Measurements from ENCODE around the gene RAB17. TPM values are rescaled to one million over a fixed set of nuclear protein-coding genes. Genes with fewer than 3 reads are reported as not detected.

RAB17 gene
- polyA plus RNA-seq, 3 donors, result 10.1 to 22.3 (median 17.5) TPM

DNA sequence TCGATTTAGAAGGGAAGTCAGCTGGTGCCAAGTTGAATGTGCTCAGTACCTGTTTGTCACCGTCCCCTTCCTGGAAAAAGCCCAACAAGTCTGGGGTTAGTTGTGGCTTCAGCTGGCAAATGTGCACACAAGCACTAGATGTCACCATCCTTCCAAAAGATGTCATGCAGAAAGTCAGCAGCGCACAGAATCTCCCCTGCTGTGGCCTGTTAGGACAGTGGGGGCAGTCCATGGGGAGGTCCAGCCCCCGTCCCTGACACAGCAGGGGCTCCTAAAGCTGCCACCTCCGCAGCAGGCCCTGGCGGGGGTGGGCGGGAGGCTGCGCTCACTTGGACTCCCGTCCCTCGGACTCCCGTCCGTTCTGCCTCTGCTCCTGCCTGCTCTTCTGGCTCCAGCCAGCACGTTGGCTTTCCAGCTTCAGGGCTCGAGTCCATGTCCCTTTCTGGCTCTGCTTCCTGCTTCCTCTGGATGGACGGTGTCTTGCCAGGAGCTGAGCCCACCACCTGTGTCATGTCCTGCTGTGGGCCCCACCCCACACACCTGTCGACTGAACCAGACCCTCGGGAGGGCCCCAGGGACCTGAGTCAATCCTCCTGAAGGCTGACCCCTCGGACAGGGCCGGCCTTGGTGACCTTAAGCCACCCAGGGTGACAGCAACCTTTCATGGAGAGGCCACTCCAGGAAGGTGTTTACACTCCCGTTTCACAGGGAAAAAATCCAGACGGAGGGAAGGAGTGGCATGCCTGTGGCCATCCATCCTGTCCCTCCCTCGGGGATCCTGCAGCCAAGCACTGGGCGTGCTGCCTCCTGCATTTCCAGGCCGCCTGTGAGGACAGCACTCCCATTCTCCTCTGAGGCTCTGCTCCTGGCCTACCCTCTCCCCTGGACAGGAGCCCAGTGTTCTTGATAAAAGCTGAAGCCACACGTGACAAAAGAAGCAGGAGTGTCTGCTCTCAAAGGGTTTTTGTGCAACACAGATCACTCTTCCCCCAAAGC, 8.5 kb downstream of the RAB17 start:
- peak; percentile 72 for DNase-seq

DNA sequence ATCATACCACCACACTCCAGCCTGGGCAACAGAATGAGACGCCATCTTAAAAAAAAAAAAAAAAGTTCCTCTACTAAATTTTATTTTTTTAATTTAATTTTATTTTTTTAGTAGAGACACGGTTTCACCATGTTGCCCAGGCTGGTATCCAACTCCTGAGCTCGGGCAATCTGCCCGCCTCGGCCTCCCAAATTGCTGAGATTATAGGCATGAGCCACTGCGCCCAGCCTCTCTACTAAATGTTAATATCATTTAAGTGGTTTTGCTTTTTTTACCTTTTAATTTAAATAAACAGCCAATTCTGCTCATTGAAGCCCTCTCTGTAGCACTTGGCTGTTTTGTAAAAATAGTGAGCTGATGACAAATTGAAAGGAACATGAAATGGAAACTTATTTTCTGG, 9.2 kb downstream of the RAB17 start:
- DNase-seq, result no peak

DNA sequence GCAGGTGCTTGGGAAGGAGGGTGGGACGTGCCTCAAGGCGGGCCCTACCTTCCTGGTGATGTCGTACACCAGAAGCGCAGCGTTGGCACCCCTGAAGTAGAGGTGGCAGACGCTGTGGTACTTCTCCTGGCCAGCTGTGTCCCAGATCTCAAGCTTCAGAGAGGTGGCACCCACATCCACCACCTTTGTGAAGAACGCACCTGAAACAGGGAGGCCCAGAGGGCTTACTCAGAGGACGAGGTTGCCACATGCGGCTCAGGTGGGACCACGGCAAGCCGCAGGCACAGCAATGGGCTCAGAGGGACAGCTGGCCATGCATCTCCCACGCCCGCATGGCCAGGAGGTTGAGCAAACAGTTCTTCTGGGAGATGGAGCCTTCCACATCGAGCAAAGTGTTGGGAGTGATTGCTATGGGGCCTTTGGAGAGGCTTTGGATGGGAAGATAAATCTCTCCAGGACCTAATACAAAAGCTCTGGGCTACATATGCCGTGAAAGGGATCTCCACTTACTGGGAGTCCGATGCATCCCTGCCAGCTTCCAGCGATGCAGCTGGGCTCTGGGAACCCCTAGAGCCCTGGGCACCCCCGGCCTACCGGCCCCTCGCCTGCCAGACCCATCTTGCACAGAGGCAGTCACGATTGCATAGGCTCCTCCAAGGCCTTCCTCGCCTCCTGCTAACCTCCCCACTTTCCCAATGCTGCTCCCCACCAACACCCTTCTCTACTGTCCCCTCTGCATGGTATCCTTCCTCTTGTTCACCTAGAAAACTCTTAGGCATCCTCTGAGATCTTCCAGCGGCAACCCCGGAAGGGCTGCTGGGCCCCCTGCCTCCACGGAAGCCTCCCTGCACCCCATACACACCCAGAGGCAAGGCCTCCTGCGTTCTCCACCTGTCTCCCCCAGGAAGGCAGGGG, 12.3 kb downstream of the RAB17 start:
- DNase-seq, result no peak

DNA sequence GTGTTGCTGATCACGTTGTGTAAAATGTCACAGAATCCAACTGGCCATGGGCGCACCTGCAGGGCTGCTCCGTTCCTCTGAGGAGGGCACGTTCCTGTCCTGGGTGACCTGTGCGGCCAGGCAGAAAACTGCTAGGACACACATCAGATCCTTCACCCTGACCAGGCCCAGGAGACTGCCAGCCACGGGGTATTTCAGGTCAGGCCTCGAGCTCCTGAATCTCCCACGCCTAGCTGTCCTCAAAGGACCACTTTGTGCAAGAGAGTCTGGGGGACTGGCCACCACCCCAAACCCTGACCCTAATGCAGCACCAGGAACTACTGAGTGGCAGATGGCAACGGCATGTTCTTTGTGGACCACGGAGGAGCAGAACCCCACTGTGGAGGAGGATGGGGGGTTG, 13.1 kb downstream of the RAB17 start:
- no peak for DNase-seq

DNA sequence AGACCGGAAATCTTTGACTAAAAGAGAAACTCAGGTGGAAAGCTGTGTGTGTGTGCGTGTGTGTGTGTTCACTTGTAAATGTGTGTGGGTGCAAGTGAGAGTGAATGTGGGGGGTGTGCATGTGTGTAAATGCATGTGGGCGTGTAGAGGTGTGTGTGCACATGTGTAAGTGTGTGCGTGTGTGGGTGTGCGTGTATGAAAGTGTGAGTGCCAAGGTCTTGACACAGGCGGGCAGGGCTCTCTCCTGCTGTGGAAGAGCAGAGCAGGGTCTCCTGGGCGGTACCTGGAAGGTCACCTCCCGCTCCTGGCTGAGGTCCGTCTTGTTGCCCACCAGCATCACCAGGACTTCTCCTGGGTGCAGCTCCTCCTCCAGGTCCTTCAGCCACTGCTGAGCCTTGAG, 13.6 kb downstream of the RAB17 start:
- no peak for DNase-seq

DNA sequence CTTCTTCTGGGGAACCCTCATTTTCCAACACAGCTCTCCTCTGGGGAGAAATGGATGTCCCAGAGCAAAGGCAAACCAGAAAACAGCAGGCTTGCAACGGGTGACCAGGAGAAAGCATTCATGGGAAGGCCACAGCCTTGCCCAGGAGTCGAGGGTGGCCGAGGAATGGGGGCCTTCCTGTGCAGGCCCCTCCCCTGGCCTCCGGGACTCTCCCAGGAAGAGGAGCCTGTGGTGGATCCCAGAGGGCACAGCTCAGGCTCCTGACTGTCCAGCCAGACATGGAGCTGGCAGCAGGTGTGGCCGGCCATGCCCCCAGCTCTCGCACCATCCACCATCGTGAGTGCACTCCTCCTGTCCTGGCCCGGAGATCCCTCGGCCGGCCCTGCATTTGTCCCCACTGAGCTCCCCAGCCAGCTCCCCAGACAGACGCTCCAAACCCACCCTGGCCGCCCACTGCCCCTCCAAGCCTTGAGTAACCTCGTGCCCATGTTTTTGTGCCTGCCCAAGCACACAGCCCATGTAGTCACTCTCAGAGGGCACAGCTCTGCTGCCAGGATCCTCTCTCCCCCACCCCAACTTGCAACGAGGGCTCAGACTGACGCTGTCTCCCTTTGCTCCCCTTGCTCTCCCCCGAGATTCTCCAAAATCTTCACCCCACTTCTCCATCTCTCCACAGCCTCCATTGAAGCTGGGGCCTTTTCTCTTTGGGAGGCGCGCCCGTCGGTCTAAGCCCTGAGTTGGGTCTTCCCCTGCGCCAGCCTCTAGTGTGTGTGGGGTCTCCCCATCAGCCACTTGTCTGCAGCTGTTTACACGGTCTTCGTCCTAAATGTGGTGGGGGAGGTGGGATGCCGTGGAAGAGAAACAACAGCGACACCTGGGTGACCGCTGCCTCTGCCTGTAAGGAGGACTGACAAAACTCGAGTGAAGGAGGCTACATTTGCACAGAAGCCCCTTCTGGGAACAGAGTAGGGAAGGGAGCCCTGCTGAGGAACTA, 14.4 kb downstream of the RAB17 start:
- DNase-seq, result no peak

DNA sequence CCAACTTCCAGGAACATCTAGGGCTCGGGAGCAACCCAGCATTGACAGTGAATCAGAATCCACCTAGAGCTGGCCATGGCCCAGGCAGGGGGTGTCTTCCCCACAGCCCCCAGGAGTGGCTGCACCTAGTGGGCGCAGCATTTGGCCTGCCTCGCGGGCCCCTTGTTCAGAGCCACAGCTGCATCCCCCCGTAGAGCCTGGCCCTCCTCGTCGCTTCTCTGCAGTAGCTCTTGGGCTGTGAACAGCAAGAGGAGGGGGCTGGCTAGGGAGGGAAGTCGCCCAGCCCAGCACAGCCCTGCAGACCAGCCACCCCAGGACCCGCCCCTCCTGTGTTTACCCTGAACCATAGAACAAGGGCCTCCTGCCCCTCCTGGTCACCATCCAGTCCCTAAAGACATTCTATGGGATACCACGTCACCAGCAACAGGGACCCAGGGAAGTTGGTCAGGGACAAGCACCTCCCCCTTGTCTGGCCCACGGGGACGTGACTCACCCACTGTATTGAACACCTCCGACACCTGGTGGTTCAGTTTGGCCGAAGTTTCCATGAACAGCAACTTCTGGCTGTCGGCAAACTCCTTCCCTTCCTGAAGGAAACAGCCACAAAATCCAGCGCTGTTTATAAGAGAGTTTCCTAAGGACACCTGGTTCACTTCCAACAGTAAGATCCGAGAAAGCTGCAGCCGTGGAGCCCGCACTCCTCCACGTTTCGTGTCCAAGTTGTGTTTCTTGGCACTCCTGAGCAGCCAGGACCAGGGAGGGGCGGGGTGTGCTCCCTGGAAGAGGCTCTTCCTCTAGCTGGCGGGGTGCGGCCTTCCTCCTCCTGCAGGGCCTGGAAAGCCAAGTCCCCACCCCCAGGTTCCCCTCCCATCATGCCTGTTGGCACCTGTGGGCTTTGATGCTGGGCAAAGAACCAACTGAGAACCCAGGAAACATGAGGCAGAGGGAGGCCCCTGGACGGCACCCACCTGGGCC, 15.4 kb downstream of the RAB17 start:
- DNase-seq, result no peak

DNA sequence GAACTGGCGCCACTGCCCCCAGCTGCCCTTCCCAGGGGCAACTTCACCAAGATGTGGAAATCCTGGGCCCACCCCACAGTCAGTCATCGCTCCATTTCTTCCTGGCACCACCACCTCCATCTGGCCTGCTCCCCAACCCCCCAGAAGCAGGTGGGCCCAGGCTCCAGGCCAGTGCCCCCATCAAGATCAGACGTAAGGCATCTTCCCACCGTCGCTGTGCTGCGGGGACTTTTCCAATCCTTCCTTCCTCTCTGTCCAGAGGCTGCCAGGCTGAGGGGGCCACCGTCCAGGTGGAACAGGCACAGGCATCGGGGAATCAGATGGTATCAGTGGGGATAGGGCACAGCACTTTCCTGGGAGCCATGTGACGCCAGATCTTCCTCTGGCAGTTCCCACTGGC, 16.1 kb downstream of the RAB17 start:
- no peak for DNase-seq

DNA sequence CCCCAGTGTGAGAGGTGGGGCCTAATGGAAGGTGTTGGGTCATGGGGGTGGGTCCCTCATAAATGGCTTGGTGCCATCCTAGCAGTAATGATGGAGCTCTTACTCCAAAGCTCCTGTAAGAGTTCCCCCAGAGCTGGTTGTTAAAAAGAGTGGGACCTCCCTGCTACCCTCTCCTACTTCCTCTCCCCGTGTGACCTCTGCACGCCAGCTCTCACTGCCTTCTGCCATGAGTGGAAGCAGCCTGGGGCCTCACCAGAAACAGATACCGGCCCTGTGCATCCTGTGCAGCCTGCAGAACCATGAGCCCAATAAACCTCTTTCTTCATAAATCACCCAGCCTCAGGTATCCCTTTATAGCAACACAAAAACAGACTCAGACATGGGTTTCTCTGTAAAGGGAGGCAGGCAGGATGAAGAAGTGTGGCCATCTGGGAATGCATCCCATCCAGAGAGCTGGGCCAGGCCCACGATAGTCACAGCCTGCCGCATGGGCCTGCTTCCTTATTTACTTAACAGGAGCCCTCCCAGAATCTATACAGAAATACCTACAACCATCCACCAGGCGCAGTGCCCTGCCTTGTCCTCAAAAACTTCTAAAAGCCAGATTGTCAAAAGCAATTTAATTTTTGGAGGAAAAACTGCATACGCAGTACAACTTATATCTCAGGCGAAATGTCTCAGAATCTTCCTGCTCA, 16.7 kb downstream of the RAB17 start:
- no peak for DNase-seq

DNA sequence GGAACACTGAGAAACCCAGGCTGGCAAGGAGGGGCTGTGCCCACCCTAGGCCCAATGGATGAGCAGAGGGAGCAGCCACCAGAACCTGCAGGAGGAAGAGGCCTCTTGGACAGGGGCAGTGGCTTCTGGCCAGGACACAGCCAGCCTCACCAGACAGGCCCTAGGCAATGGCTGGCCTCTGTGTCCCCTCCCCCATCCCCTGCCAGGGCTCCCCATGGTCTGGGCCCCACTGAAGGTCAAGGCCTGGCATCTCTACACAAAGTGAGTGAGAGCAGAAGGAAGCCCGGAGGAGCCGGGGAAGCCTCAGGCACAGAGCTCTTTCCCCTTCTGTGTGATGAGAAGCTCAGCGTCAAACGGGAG, 17.8 kb downstream of the RAB17 start:
- no peak for DNase-seq

DNA sequence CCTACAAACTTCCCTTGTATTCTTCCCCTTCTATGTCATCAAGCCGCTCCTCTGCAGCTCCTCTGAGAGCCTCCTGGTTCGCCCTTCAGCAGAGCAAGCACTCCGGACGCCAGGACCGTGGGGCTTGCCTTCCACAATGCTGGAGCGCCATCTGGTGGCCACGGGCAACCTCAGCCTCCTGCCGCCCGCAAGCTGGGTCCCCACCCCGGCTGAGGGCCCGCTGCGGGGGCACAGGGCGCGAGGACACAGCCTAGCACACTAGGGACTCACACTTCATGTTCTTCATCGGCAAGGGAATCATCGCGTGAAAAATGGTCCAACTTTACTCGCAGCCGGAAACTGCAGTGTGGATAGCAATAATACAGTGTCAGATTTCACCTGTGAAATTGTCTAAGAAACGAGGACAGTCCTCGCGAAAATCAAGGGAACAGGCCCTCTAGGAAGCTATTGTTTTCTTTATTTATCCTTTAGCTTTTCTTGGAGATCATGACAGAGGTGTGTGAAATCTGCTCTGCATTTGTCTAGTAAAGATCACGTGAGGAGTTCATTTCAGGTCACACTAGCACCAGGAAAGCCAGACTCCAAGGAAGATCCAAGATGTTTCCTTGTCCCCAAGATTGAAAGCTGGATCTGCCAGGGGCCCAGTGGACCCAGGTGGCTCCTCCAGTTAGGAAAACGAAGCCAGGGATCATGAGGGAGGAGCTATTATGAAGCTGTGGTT, 18.4 kb downstream of the RAB17 start:
- peak; percentile 84 for DNase-seq

DNA sequence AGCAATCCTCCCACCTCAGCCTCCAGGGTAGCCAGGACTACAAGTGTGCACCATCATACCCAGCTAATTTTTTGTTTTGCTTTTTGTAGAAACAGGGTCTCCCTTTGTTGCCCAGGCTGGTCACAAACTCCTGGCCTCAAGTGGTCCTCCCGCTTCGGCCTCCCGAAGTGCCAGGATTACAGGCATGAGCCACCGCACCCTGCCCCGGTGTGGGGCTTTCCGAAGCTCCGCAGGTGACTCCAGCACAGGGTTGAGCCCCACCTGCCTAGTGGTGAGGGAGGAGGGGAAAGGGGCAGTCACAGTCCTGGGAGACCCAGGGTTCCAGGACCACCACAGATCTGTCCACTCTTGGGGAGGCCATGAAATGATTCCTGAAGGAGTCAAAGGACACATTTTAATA, 19.0 kb downstream of the RAB17 start:
- DNase-seq, result no peak

DNA sequence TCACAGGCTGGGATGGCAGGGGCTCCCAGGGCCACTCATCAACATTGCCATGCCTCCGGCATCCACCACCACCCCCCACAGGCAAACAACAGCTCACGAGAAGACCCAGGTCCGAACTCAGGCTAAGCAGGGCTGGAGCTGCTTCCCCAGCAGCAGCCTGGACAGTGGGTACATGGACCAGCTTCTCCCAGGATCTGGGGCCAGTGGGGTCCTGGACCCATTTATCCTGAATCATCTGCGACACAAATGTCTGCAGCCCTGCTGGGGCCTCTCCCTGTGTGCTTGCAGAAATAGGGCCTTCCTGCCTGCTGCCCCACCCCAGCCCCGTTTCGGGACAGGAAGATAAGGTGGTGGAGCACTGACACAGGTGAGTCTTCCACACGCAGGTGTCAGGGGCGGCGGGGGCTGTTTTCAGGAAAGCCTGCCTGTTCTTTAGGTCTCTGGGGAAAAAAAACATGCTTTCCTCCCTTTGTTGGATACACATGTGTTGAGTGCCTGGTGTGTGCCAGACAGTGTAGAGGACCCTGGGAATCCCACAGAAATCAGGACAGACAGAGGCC, 19.7 kb downstream of the RAB17 start:
- no peak for DNase-seq

DNA sequence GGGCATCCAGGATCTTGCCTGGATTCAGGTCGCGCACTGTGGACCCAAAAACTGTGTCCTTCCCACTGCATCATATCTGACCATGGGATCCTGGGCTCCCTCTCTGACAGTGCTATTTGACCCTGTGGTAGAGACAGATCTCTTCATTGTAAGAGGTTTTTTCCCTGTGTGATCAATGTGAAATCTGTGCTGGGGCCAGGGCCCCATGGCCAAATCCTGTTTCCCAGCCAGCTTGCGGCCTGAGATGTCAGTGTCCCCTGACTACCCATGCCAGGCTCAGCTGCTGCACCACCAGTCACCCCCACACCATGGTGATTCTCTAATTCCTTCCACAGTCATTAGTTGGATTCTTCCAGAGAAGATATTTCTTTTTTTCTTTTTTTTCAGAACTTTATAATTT, 20.6 kb downstream of the RAB17 start:
- DNase-seq, result no peak

DNA sequence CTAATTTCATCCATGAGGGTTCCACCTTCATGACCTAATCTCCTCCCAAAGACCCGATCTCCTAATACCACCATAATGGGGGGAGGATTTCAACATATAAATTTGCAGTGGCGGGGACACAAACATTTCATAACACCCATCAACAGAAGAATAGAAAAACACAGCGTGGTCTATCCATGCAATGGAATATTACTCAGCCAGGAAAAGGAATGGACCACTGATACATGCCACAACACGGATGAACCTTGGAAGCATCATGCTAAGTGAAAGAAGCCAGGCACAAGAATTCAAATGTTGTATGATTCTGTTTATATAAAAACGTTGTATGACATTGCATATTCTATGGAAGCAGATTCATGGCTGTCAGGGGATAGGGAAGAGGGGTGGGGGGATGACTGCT, 21.5 kb downstream of the RAB17 start:
- DNase-seq, result no peak

DNA sequence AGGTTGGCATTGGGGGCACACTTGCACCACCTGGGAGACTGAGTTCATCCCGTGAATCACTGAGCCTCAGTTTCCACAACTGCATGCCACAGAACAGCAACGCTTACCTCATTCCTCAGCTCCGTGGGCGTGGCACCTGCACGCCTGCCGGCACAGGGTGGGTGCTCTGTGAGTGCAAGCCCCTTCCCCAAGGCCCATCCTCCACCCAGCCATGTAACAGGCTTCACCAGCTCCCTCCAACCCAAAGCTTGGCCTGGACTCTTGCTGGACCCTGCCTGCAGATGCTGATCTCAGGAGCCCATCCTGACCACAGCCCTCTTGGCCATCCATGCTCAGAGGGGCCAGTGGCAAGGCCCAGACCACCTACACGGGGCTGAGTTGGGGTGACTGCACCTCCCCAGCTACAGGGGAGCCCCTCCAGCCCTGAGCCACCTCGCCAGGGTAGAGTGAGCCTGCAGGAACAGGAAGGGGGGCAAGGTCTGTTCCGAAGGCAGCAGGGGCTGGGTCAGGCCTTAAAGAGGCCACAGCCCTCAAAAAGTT, 22.3 kb downstream of the RAB17 start:
- no peak for DNase-seq

DNA sequence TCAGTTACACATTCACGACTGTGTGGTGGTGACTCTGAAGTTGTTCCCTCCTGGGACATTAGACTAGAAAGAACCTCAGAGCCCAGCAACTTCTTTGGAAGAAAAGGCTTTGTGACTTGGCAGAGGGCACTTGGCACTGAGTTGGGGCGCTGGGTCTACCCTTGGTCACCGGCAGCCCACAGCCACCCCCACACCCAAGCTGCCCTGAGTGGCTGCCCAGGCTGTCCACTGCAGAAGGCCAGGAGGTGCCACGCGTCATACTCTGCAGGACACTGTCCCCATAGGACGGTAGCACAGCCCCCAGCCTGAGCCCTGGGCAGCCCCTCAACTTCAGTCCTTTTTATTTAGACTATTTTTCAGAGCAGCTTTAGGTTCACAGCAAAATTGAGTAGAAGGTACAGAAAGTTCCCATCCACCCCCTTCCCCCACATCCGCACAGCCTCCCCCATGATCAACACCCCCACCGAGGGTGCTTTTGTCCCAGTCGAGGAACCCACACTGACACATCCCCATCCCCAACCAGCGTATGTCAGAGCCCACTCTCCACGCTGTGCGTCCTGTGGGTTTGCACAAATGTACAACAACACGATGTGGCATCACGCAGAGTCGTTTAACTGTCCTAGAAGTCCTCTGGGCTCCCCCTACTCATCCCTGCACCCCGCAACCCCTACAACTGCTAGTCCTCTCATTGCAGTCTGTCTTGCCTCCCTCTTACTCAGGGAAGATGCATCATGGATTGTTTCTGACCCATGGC, 23.1 kb downstream of the RAB17 start:
- DNase-seq, result no peak

Data from renal pelvis (tissue), 4 donors.